Cerebellar cortex (tissue), 1 donor: Measurements from ENCODE around the gene HOXA10.

ENCODE experiments used
- DNase-seq: peaks from one replicate; pipeline ENCODE4 v3.0.0-alpha.2; 2015; ENCODE audit warnings: low spot score

HOXA10 gene

DNA sequence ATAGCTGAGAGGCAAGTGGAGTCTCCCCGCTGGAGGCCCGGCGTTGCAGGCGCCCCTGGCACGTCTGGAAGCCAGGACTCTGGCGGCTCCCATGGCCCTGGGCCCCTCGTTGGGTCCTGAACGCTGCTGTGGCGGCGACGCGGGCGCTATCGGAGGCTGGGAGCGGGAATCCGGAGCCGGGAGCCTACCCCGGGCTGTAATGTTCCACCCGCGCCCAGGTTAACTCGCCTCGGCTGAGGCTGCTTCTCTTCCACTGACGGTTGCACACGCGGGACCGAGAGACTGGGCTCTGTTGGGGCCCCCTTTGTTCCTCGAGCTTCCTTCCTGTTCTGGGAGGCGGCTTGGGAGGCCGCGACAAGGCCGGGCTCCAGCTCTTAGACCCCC lies 29.3 kb downstream of the HOXA10 start:
- DNase-seq: no peak

DNA sequence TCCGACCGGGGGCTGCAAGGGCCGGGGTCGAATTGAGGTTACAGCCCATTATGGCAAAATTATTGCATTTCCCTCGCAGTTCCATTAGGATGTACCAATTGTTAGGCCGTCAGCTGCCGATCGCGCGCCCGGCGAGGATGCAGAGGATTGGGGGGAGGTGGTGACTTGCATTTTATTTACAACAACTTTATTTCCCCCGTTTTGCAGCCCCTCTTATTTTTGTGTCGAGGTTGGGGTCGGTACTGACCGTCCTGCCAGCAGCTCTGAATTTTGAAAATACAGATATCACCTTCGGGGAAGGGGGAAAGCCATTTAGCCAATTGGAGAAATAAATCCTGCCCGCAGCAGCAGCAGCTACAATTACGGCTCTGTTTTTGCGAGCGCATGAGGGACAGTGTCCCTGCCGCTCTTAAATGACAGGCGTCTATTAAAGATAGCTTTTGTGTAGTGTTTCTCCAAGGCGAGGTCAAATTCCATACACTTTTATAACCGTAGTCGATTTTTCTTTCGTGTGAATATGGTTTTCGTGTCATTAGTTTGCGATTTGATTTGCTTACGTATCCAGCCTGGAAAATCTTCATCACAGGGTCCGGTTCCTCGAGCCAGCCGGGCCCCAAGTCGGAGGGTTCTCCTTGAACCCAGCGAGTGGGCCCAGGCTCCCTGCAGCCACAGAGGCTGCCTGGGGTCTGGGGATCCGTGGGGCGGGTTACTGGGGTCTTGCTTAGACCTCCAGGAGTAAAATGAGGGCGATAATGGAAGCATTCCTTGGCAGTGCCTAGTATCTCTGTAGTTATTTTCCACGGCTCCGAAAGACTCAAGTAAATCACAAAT lies 30.0 kb downstream of the HOXA10 start:
- DNase-seq: no peak

GRCh38 chr7:27143023-27143949 lies 30.8 kb downstream of the HOXA10 start, which contains the start of gene HOXA5:
HOXA5 (minus strand) TSS chr7:27143681; CDS start chr7:27143607, 74 bp downstream.
- DNase-seq: no peak

- DNase-seq: no peak
Measured at GRCh38 chr7:27142580-27143022, 31.5 kb downstream of the HOXA10 start.

DNA sequence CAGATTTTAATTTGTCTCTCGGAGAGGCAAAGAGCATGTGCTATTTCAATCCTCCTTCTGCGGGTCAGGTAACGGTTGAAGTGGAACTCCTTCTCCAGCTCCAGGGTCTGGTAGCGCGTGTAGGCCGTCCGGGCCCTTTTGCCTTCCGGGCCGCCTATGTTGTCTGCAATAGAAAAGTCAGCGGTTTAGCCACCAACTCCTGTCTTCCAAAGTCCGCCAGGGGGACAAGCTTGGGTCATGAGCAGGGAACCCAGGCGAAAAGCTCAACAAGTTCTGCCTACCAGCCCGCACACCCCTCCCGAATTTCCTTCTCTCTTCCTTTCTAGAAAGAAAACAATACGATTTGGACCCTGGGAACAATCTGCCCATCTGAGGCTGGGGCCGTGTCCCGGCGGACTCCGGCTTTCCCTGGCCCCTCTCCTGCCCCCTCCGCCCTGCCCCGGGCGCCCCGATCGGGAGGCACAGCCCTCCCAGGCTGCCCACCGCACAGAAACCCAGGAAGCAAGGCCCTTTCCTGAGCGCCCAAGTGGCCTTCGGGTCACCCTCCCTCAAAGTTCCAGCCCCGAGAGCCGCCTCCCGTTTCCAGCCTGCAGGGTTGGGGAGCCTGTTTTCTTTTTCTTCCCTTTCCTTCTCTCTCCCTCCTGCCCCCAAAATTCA lies 32.1 kb downstream of the HOXA10 start:
- DNase-seq: no peak

- no peak for DNase-seq
Measured at GRCh38 chr7:27141137-27141922, 32.8 kb downstream of the HOXA10 start.

DNA sequence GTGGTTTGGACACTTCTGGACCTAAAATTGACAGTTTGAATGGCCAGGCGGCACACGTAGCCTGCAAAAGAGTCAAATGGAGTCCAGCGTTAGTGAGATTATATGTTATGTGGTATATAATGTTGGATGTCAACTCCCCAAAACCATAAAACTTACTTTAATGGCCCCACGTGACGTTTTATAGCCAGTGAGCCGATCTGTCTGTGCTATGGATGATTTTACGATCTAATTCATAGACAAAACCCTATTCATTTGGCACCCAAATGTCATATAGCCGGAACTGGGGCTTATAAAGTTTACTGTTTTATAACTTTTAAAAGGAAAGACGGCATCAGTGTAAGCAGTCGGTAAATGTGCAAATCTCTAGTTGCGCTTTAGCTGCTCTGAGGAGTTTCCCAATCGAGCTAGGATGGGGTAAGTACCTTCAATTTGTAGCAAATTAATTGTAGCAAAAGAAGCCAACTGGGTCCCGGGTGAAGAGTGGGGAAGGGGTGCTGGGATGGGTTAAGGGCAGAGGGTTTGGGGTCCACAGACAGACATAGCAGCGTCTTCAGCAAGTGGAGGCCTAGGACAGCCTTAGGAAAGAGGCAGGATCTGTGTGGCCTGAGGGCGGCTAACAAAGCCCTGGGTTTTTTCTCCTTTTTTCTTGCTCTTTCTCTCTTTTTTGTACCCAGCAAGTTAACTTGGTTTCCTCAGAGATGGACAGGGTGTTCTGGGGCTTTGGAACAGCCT lies 33.8 kb downstream of the HOXA10 start:
- no peak for DNase-seq

DNA sequence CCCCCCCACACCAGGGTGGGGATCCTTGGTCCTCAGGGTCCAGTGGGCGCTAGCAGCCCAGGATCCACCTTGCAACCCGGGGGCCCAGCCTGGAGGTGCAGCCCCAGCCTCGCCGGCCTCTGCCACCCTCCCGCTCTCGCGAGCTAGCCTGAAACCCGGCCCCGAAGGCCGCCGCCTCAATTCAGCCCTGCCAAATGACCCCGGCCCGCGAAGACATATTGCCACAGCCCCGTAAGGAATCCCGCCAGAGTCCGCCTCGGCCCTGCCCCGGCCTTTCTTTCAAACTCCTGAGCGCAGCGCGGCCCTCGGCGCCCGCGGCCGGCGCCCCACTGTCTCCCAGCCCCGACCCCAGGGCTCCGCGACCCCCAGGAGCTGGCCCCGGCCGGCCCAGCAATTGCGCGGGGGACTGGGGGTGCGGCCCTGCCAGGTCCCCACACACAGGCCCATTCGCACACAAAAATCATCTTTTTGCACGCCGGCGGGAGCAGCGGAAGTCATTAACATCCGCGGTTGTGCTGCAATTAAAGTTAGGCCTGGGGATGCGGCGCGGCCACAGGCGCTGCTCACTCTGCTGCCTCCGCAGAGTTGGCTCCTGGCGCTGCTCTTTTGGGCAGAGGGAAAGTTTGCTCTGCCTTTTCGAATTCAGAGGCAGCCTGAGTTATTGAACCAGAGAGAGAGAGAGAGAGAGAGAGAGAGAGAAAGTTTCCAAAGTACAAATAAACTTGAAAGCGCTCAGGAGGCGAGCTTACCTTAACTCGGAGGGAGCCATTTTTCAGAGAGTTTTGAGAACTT lies 34.6 kb downstream of the HOXA10 start:
- DNase-seq: no peak

- DNase-seq: no peak
Measured at GRCh38 chr7:27138985-27139333, 35.2 kb downstream of the HOXA10 start.

GRCh38 chr7:27138472-27138871 lies 35.6 kb downstream of the HOXA10 start:
- no peak for DNase-seq

DNA sequence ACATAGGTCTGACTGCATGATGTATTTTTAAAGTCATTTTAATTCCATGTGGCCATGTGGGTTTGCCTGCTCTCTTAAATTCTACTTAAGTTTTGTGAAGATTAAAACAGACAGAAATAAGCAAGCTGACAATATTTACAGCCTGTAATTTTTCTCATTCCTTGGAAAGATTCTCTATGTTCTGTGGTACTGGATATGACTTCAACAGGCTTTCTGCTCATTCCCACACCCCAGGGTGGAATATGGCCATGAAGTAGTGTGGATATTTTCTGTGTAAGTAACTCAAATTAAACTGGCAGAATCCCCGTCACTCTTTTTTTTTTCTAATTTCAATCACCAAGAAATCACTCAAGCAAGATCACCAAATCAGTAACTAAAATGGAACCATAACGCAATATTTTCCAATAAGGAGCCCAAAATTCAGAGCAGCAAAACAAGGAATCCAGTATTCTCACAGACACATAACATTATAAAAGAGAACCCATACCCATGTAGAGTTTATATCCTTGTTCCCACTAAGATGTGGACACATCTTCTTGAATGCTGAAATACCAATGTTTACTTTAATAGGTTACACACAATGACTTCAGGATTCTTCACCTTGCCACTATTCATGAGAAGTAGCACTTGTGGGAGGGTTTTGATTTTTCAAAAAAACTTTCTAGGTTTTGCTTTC lies 36.3 kb downstream of the HOXA10 start:
- no peak for DNase-seq

DNA sequence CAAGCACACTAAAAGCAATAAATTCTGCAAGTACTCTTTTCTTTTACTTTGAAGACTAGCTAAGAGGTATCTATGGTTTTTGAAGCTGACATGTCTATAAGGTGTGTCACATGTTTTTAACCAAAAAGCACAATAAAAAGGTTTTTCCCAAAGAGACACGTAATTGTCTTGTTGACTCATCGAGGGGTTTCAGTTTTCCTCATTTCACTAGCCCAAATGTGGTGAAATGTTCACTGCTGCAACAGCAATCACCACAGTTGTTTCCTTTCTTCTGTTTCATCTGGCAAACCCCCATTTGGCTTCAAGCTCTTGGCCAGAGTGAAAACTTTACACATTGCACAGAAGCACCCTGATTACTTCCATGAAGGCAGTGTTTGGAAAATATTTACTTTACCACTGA lies 39.7 kb downstream of the HOXA10 start:
- DNase-seq: no peak

DNA sequence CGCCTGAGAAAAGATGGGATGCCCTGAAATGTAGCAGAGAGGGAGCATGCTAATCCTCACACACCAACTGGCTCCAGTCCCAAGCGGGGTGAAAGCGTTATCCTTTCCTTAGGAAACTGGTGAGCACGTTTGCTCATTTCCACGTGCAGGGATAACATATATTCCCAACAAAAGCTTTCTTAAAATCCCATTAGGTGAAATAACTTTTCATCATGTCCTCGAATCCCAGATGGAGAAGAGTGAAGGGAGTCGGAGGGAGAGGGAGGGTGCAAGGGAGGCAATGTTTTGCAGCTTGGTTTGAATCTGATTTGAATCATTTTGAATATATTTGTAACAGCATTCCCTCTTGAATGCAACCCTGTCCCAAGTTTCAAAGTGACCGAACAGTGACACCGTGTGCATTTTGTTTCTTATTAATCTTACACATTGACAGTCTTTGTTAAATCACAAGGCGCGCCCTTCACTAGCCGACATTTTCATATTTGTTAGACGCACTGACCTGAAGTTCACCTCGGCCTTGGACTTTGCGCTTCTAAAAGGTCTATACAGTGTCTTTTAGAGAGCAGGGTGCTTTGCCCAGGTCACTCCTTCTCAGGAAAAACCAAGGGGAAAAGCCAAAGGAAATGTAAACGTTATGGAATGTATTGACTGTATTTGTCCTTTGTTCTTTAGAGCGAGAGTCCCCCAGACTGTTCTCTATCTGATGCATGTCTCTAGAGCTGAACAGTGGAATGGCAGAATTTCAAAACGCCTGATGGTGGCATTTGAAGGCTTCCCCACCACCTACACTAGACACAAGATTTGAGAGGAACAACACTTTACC lies 40.5 kb downstream of the HOXA10 start:
- DNase-seq: no peak

- no peak for DNase-seq
Measured at GRCh38 chr7:27132978-27133377, 41.1 kb downstream of the HOXA10 start.

DNA sequence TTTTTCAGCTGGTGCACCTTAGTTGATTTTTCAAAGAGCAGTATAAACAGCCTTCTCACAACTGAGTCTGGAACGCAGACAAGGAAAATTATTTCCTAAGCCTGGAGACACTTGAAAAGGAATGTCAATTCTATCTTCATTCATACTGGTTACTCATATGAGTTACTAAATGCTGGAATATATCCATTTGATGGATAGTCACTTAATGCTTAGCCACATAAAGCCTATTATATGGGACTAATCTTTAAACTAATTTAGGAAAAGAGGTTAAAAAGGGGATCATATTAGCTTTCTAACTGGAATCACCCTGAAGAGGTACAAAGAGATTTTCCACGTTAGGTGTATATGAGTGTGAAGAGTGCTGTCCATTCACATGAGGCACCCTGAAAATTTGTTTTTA lies 41.9 kb downstream of the HOXA10 start:
- no peak for DNase-seq

DNA sequence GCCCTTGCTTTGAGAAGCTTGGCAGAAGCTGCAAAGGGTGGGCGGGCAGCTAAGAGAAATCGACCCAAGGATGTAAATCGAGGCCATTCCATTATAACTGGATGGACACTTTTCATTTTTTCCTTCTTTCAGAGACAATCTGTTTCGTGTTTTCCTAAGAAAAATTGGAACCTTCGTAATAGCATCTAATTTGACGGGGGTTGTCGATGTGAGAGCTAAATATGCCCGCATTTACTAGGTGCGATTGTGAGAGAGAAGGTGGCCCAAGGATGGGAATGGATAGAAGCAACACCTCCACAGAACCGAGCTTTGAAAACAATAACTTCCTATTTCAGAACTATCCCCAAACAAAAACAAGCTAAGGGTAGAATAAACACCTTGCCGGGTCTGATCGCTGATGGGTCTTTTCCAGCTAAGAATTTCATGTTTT lies 42.7 kb downstream of the HOXA10 start:
- no peak for DNase-seq

GRCh38 chr7:27130540-27131389 lies 43.4 kb downstream of the HOXA10 start, which contains the start of gene HOXA4:
HOXA4 (minus strand) TSS chr7:27130757; CDS start chr7:27130733, 24 bp downstream.
- peak; percentile 63 for DNase-seq
